ENCODE results near the gene TBC1D16.

Gene TBC1D16

GRCh38 chr17:80029258-80029974, 6.3 kb downstream of the TBC1D16 start:
- TF ChIP-seq MYC (IDR thresholded peaks at IDR 0.05; ENCODE audit: low read depth, low read length) (0 out of 2 replicates have a peak, but pooled peaks have one; percentile 22), MAX (IDR thresholded peaks at IDR 0.05; ENCODE audit: low read depth, low read length) (0 out of 2 replicates have a peak, but pooled peaks have one; percentile 19), CTCF (IDR thresholded peaks at IDR 0.05; ENCODE audit: low read depth, low read length) (no peak), POLR2A (IDR thresholded peaks at IDR 0.05; ENCODE audit: extremely low read depth, insufficient read length) (no peak)
- H3K4me3 ChIP-seq (ENCODE audit: low read depth, low read length), result no peak overlapping the region
- peak; percentile 87 for DNase-seq (ENCODE audit: low read depth)

- no peak for DNase-seq (ENCODE audit: low read depth)
- TF ChIP-seq POLR2A (IDR thresholded peaks at IDR 0.05; ENCODE audit: extremely low read depth, insufficient read length), result no peak
- TF ChIP-seq MYC (IDR thresholded peaks at IDR 0.05; ENCODE audit: low read depth, low read length), result no peak
- TF ChIP-seq CTCF (IDR thresholded peaks at IDR 0.05; ENCODE audit: low read depth, low read length), result no peak
- TF ChIP-seq MAX (IDR thresholded peaks at IDR 0.05; ENCODE audit: low read depth, low read length), result no peak
These were observed 7.6 kb downstream of the TBC1D16 start for GRCh38 chr17:80028030-80028429.

GRCh38 chr17:80027043-80027435, 8.6 kb downstream of the TBC1D16 start:
- DNase-seq (ENCODE audit: low read depth), result no peak
- TF ChIP-seq POLR2A (IDR thresholded peaks at IDR 0.05; ENCODE audit: extremely low read depth, insufficient read length) (no peak), MYC (IDR thresholded peaks at IDR 0.05; ENCODE audit: low read depth, low read length) (no peak), MAX (IDR thresholded peaks at IDR 0.05; ENCODE audit: low read depth, low read length) (no peak), CTCF (IDR thresholded peaks at IDR 0.05; ENCODE audit: low read depth, low read length) (no peak)
- H3K4me3 ChIP-seq (ENCODE audit: low read depth, low read length), result no peak overlapping the region

More at GRCh38 chr17:80028030-80028429, 7.6 kb downstream of the TBC1D16 start:
- no peak overlapping the region for H3K4me3 ChIP-seq (ENCODE audit: low read depth, low read length)

GRCh38 chr17:80026359-80027042, 9.2 kb downstream of the TBC1D16 start:
- no peak overlapping the region for H3K4me3 ChIP-seq (ENCODE audit: low read depth, low read length)
- TF ChIP-seq MAX (IDR thresholded peaks at IDR 0.05; ENCODE audit: low read depth, low read length), result no peak
- no peak for TF ChIP-seq POLR2A (IDR thresholded peaks at IDR 0.05; ENCODE audit: extremely low read depth, insufficient read length)
- TF ChIP-seq MYC (IDR thresholded peaks at IDR 0.05; ENCODE audit: low read depth, low read length), result no peak
- no peak for TF ChIP-seq CTCF (IDR thresholded peaks at IDR 0.05; ENCODE audit: low read depth, low read length)
- DNase-seq (ENCODE audit: low read depth), result no peak

- no peak for TF ChIP-seq MYC (IDR thresholded peaks at IDR 0.05; ENCODE audit: low read depth, low read length)
- TF ChIP-seq CTCF (IDR thresholded peaks at IDR 0.05; ENCODE audit: low read depth, low read length), result no peak
- no peak for TF ChIP-seq MAX (IDR thresholded peaks at IDR 0.05; ENCODE audit: low read depth, low read length)
- no peak for TF ChIP-seq POLR2A (IDR thresholded peaks at IDR 0.05; ENCODE audit: extremely low read depth, insufficient read length)
- no peak overlapping the region for H3K4me3 ChIP-seq (ENCODE audit: low read depth, low read length)
- no peak for DNase-seq (ENCODE audit: low read depth)
These were observed 9.9 kb downstream of the TBC1D16 start for GRCh38 chr17:80025796-80026195.
